ENCODE measurements around the gene HNRNPA2B1. TPM values are rescaled to one million over a fixed set of nuclear protein-coding genes. Genes with fewer than 3 reads are reported as not detected.

HNRNPA2B1 gene
- total RNA-seq, 2 experiments from 2014 or later, result 882 to 899 TPM

DNA sequence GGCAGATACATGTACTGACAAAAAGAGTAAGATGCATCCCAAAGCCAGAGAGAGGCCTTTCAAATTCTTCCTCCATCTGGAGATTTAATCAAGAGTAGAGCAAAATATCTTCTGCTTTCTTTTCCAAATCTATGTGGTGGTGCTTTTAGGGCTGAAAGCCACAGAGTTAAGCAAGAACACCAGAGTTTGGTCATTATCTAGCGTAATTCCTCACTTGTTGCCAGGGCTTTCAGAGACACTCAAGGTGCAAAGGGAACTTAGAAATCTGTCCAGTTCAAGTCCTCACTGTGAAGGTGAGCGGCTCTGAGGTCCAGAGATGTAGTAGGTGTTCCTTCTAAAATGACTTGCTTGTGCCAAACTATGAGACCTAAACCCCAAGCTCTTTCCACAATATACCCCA, 59.5 kb downstream of the HNRNPA2B1 start:
- ChIA-PET CTCF (interaction anchor here (0.7 kb wide), 1 partner anchor 37 kb away, joined by 3 read pairs; no protein-coding TSS in a partner anchor), POLR2A (no interaction called here)
- no peak for ATAC-seq
- no peak for DNase-seq
- Mint-ChIP-seq H3K27me3 (ENCODE audit: low read depth) (peaks cover 4% of the 10 kb centered on the region), H3K4me3 (no peak overlapping the region), H3K27ac (no peak overlapping the region), H3K4me1 (ENCODE audit: low read depth) (no peaks in the 10 kb centered on the region), H3K36me3 (ENCODE audit: low read depth) (no peaks in the 10 kb centered on the region), H3K9me3 (ENCODE audit: insufficient read depth) (no peaks in the 10 kb centered on the region)

DNA sequence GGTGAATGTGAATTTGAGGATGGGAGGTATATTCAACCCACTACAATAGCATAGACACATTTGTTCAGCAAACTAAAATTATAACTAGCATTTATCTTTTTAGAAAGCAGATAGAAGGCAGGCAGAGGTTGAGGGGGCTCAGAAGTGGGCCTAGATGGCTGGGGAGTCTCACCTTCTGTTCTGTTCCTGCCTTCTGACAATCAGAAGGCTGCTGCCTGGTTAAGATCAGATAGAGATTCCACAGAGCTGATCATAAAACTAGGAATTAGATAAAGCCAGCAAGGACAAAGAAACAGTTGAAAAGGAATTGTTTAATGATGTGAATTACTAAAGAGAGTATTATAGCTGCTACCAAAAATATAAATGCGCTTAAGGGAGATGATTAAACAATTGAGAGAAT, 60.2 kb downstream of the HNRNPA2B1 start:
- Mint-ChIP-seq H3K36me3 (ENCODE audit: low read depth) (no peaks in the 10 kb centered on the region), H3K4me1 (ENCODE audit: low read depth) (no peaks in the 10 kb centered on the region), H3K9me3 (ENCODE audit: insufficient read depth) (no peaks in the 10 kb centered on the region), H3K4me3 (no peak overlapping the region), H3K27me3 (ENCODE audit: low read depth) (peaks cover 6% of the 10 kb centered on the region), H3K27ac (no peak overlapping the region)
- no peak for DNase-seq
- ATAC-seq, result no peak
- ChIA-PET CTCF (interaction anchor here (0.7 kb wide), 1 partner anchor 36 kb away, joined by 3 read pairs; no protein-coding TSS in a partner anchor), POLR2A (no interaction called here)

Other genes starting within 250 kb of the HNRNPA2B1 start
- gene NFE2L3, start 48.5 kb downstream of the HNRNPA2B1 start, total RNA-seq, result 10 to 100 TPM in 1 of 2 experiments, 1 to 10 TPM in 1; 9.7 to 10.4 TPM
- 100 to 1,000 TPM; 254 to 269 TPM for gene CBX3, start 999 bp upstream of the HNRNPA2B1 start, total RNA-seq
- 10 to 100 TPM; 39.2 to 42.7 TPM for gene SNX10, start 91.1 kb upstream of the HNRNPA2B1 start, total RNA-seq

Measured in activated CD8-positive, alpha-beta T cell treated with anti-CD3 and anti-CD28 coated beads, Interleukin-2, amount 10 ng/mL, durations not matched to agents 7 days and 5 days (primary cell).